ENCODE results near the gene INO80. TPM values are rescaled to one million over a fixed set of nuclear protein-coding genes. Genes with fewer than 3 reads are reported as not detected.
A peak's percentile ranks its signal among the peaks of the same experiment; 100 is the strongest.

Gene INO80
- total and polyA plus RNA-seq, 7 donors, result 7.2 to 36.6 (median 17.1) TPM

DNA sequence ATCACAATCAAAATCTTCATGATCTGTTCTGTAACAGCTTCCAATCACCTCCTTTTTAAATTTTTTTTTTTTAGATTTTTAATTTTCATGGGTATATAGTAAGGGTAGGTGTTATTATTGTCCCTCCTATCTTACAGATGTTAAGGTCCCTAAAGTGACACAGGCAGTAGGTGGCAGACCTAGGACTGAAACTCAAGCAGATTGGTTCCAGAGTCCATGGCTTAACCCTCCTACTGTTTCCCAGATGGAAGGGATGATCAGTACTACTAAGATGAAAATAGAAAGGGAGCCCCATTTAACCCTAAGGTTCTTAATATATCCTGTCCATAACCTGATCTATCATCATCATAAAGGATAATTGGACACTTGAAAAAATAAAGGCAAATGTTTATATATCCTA lies 105.7 kb downstream of the INO80 start:
- TF ChIP-seq, protein P1, sequence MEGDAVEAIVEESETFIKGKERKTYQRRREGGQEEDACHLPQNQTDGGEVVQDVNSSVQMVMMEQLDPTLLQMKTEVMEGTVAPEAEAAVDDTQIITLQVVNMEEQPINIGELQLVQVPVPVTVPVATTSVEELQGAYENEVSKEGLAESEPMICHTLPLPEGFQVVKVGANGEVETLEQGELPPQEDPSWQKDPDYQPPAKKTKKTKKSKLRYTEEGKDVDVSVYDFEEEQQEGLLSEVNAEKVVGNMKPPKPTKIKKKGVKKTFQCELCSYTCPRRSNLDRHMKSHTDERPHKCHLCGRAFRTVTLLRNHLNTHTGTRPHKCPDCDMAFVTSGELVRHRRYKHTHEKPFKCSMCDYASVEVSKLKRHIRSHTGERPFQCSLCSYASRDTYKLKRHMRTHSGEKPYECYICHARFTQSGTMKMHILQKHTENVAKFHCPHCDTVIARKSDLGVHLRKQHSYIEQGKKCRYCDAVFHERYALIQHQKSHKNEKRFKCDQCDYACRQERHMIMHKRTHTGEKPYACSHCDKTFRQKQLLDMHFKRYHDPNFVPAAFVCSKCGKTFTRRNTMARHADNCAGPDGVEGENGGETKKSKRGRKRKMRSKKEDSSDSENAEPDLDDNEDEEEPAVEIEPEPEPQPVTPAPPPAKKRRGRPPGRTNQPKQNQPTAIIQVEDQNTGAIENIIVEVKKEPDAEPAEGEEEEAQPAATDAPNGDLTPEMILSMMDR (IDR thresholded peaks at IDR 0.05), result no peak
- TF ChIP-seq EP300 (IDR thresholded peaks at IDR 0.05) (no peak), POLR2AphosphoS5 (IDR thresholded peaks at IDR 0.05) (no peak), POLR2A (IDR thresholded peaks at IDR 0.05) (no peak)

DNA sequence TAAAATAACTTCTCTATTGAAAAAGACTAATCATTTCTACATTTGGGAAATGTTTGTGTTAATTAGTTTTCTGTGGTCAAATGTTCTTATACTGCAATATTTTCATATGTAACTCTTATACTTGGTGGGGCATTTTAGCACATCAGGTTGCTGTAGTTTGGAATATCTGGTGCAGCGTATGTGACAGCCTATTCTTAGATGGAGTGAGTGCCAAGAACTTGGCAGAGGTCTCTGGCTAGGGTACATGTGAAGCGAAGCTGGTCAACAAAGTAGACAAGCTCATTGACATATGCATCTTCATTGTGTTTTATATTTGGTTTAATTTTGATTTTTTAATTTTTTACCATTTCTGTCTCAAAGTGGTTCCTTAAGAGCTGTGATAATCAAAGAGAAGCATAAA lies 109.6 kb downstream of the INO80 start:
- no peak for DNase-seq
- H3K27ac ChIP-seq, result no peak overlapping the region
- H3K4me1 ChIP-seq, result peaks cover 0 to 5% (median 4%) of the 10 kb centered on the region in 4 donors
- H3K4me3 ChIP-seq, result no peak overlapping the region
- H3K9me3 ChIP-seq, result no peaks in the 10 kb centered on the region
- no peaks in the 10 kb centered on the region for H3K27me3 ChIP-seq
- 91 to 96% methylated on average over 2 of the region's 2 CpGs for whole genome bisulfite sequencing, 2 donors
- no peak for TF ChIP-seq POLR2A (IDR thresholded peaks at IDR 0.05)
- TF ChIP-seq, protein P1 (IDR thresholded peaks at IDR 0.05), result no peak
- no peak for TF ChIP-seq EP300 (IDR thresholded peaks at IDR 0.05)
- TF ChIP-seq POLR2AphosphoS5 (IDR thresholded peaks at IDR 0.05), result no peak
- peaks cover 0 to 25% (median 7%) of the 10 kb centered on the region in 4 donors for H3K36me3 ChIP-seq
- intact Hi-C loops (cut with DNase I), result no loop called here

More for the DNA sequence above, 105.7 kb downstream of the INO80 start:
- H3K36me3 ChIP-seq, result peaks cover 0 to 18% (median 5%) of the 10 kb centered on the region in 4 donors
- DNase-seq, result no peak
- no peaks in the 10 kb centered on the region for H3K9me3 ChIP-seq
- no peak overlapping the region for H3K27ac ChIP-seq
- no peak overlapping the region for H3K4me3 ChIP-seq
- intact Hi-C loops (cut with DNase I), result no loop called here
- no peaks in the 10 kb centered on the region for H3K27me3 ChIP-seq
- H3K4me1 ChIP-seq, result peaks cover 0 to 8% (median 0%) of the 10 kb centered on the region in 4 donors

DNA sequence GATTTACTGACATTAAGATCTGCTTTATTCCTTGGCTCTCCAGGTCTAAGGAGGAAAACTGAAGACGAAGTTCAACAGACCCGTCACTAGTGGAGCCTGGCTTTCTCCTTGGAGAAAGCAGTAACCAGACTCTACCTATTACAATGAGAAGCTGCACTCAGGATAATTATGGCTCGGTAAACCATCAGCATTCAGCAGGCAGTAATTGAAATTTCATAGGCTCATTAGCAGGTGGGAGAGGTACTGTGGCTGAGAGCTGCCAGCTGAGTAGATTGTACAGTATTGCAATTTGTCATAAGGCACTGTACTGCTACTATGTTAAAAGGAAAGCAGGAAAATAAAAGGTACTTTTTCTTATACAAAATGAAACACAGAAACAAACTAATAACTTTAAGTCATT lies 111.6 kb downstream of the INO80 start:
- no peaks in the 10 kb centered on the region for H3K27me3 ChIP-seq
- H3K4me3 ChIP-seq, result no peak overlapping the region
- peaks cover 0 to 8% (median 8%) of the 10 kb centered on the region in 4 donors for H3K4me1 ChIP-seq
- intact Hi-C loops (cut with DNase I), result no loop called here
- DNase-seq, result no peak
- 70 to 87% methylated on average over 3 of the region's 3 CpGs for WGBS, 2 donors
- H3K9me3 ChIP-seq, result no peaks in the 10 kb centered on the region
- H3K36me3 ChIP-seq, result peaks cover 0 to 35% (median 9%) of the 10 kb centered on the region in 4 donors
- TF ChIP-seq POLR2AphosphoS5 (IDR thresholded peaks at IDR 0.05) (no peak), POLR2A (IDR thresholded peaks at IDR 0.05) (no peak), EP300 (IDR thresholded peaks at IDR 0.05) (no peak)
- TF ChIP-seq, protein P1 (IDR thresholded peaks at IDR 0.05), result no peak
- no peak overlapping the region for H3K27ac ChIP-seq

DNA sequence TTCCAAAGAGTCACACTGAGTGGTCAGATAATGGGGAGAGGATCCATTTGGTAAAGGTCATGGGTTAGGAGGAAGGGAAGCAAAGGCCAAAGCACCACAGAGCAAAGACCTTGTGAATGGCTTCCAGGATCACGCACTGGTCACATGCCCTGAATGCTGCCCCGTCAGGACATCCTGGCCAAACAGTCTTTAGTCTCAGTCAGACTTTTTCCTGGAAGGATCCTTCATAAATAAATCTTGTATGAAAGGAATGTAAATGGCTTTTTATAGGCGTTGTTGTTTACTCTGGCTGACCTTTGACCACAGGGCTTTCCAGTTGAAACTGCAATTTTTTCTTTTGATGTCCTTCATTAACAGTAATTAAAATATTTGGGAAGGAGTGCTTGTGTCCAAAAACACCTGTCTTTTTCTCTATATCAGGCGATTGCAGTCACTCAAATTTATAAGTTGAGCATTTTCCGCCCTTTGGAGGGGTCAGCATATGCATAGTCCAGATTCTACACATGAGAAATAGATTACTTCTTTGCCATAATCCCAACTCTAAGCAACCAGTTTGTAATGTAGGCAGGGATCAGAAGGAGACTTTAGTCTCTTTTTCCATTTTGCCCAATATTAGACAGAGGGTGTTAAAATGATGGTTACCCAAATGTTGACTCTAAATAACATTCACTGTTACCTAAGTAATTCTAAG lies 114.4 kb downstream of the INO80 start:
- no peak for DNase-seq
- WGBS, 2 donors, result 12 to 64% methylated on average over 5 of the region's 5 CpGs
- Histone ChIP-seq H3K4me3 (no peak overlapping the region), H3K27ac (peak overlapping the region in 1 of 4 donors; percentile 20), H3K36me3 (peaks cover 3 to 48% (median 14%) of the 10 kb centered on the region in 4 donors), H3K27me3 (no peaks in the 10 kb centered on the region), H3K9me3 (no peaks in the 10 kb centered on the region), H3K4me1 (peaks cover 0 to 8% (median 8%) of the 10 kb centered on the region in 4 donors)
- TF ChIP-seq POLR2AphosphoS5 (IDR thresholded peaks at IDR 0.05) (no peak), EP300 (IDR thresholded peaks at IDR 0.05) (no peak), POLR2A (IDR thresholded peaks at IDR 0.05) (no peak)
- TF ChIP-seq, protein P1 (IDR thresholded peaks at IDR 0.05), result no peak
- intact Hi-C loops (cut with DNase I), result no loop called here

Measured in sigmoid colon (tissue), 7 donors.